Melanocyte of skin (primary cell): Measurements from ENCODE around the gene CACNA1G. TPM values are rescaled to one million over a fixed set of nuclear protein-coding genes. Genes with fewer than 3 reads are reported as not detected.

Experiments
- total RNA-seq, 2 donors: library from RNA; depleted of rRNA; stranded (reverse); fragments of >200 nt; gene quantifications; 2 replicates each; pipeline ENCODE4 v1.2.3, GENCODE V29; 2012

The CACNA1G gene
- total RNA-seq = under 1 TPM in 1 of 2 donors, not detected in 1; under 0.01 TPM

GRCh38 chr17:50560185-50560824, at the start of gene CACNA1G:
TSS of gene CACNA1G (plus strand) at chr17:50560715. CDS start at chr17:50561460, 745 bp downstream.

GRCh38 chr17:50532452-50533024, 28.0 kb upstream of the CACNA1G start, which contains the start of gene EPN3:
TSS of gene EPN3 (plus strand) at chr17:50532735. CDS start at chr17:50536557, 3,822 bp downstream.

GRCh38 chr17:50547035-50547735, 13.3 kb upstream of the CACNA1G start, which contains the start of gene SPATA20:
TSS of gene SPATA20 (plus strand) at chr17:50547174. CDS start at chr17:50547209, 35 bp downstream.

GRCh38 chr17:50634224-50634914, 73.9 kb downstream of the CACNA1G start, which contains the start of gene ABCC3:
TSS of gene ABCC3 (plus strand) at chr17:50634881. CDS start at chr17:50634937, 56 bp downstream.

Other genes with a start within 250 kb of the CACNA1G start
- 10 to 100 TPM; 29.6 to 37.0 TPM for gene XYLT2, start 214.6 kb upstream of the CACNA1G start, total RNA-seq
- 10 to 100 TPM; 76.9 to 85.0 TPM for gene MRPL27, start 187.5 kb upstream of the CACNA1G start, total RNA-seq
- gene EME1, start 187.5 kb upstream of the CACNA1G start, total RNA-seq = 10 to 100 TPM in 1 of 2 donors, 1 to 10 TPM in 1; 5.5 to 15.7 TPM
- gene LRRC59, start 163.2 kb upstream of the CACNA1G start, total RNA-seq = 100 to 1,000 TPM in 1 of 2 donors, 10 to 100 TPM in 1; 82.6 to 177 TPM
- 10 to 100 TPM; 20.3 to 22.4 TPM for gene ACSF2, start 134.5 kb upstream of the CACNA1G start, total RNA-seq
- not detected for gene CHAD, start 91.8 kb upstream of the CACNA1G start, total RNA-seq
- gene RSAD1, start 81.9 kb upstream of the CACNA1G start, total RNA-seq = 10 to 100 TPM; 21.6 to 29.6 TPM
- under 1 TPM in 1 of 2 donors, not detected in 1; 0.34 TPM for gene MYCBPAP, start 52.3 kb upstream of the CACNA1G start, total RNA-seq
- gene EPN3, start 28.0 kb upstream of the CACNA1G start, total RNA-seq = not detected
- gene SPATA20, start 13.5 kb upstream of the CACNA1G start, total RNA-seq = 10 to 100 TPM; 19.0 to 66.1 TPM
- under 1 TPM in 1 of 2 donors, not detected in 1; 0.67 TPM for gene ABCC3, start 74.2 kb downstream of the CACNA1G start, total RNA-seq
- gene ANKRD40, start 147.2 kb downstream of the CACNA1G start, total RNA-seq = 10 to 100 TPM; 47.1 to 49.3 TPM
- gene LUC7L3, start 158.9 kb downstream of the CACNA1G start, total RNA-seq = 10 to 100 TPM; 13.7 to 18.9 TPM
- not detected for gene ANKRD40CL, start 206.8 kb downstream of the CACNA1G start, total RNA-seq